Epithelial cell of esophagus (primary cell): ENCODE results near the gene OLFM4.
"Not testable (repeated sequence)": the region's sequence is repeated elsewhere in the genome, so short reads cannot be mapped to it uniquely, and the experiment has no call there.

Experiments
- DNase-seq: peaks from one replicate; pipeline ENCODE4 v3.0.0; 2010; ENCODE audit warnings: low read depth
- H3K4me3 ChIP-seq: 2 replicates; pipeline ENCODE4 v1.5.1; 2011; ENCODE audit warnings: mild to moderate bottlenecking, low read length, control low read depth
- CTCF ChIP-seq: IDR thresholded peaks from 2 replicates; pipeline ENCODE4 v1.5.1; 2011; ENCODE audit warnings: low read depth, mild to moderate bottlenecking, low read length, control low read depth, inconsistent platforms; ENCODE audit not compliant: insufficient read depth; ENCODE audit errors: missing control alignments

OLFM4 gene

GRCh38 chr13:53013113-53013512, 15.5 kb upstream of the OLFM4 start:
- DNase-seq, result no peak
- no peak overlapping the region for H3K4me3 ChIP-seq
- no peak for TF ChIP-seq CTCF

- not testable (repeated sequence) for H3K4me3 ChIP-seq
Measured at GRCh38 chr13:53014018-53014417, 14.6 kb upstream of the OLFM4 start.

GRCh38 chr13:53014495-53015443, 13.8 kb upstream of the OLFM4 start:
- H3K4me3 ChIP-seq, result no peak overlapping the region
- TF ChIP-seq CTCF, result no peak
- no peak for DNase-seq

More at GRCh38 chr13:53014018-53014417, 14.6 kb upstream of the OLFM4 start:
- DNase-seq, result not testable (repeated sequence)

- no peak for DNase-seq
Measured at GRCh38 chr13:53015971-53016370, 12.6 kb upstream of the OLFM4 start.

GRCh38 chr13:53017433-53017970, 11.1 kb upstream of the OLFM4 start:
- TF ChIP-seq CTCF, result no peak
- no peak for DNase-seq
- H3K4me3 ChIP-seq, result no peak overlapping the region

More at GRCh38 chr13:53015971-53016370, 12.6 kb upstream of the OLFM4 start:
- no peak for TF ChIP-seq CTCF
- no peak overlapping the region for H3K4me3 ChIP-seq

- no peak overlapping the region for H3K4me3 ChIP-seq
- no peak for DNase-seq
- no peak for TF ChIP-seq CTCF
Measured at GRCh38 chr13:53018690-53019647, 9.6 kb upstream of the OLFM4 start.
